ENCODE results near the gene EIF4B. TPM values are rescaled to one million over a fixed set of nuclear protein-coding genes. Genes with fewer than 3 reads are reported as not detected.

EIF4B gene
- total RNA-seq, 1 experiment from 2014 or later = 713 TPM

DNA sequence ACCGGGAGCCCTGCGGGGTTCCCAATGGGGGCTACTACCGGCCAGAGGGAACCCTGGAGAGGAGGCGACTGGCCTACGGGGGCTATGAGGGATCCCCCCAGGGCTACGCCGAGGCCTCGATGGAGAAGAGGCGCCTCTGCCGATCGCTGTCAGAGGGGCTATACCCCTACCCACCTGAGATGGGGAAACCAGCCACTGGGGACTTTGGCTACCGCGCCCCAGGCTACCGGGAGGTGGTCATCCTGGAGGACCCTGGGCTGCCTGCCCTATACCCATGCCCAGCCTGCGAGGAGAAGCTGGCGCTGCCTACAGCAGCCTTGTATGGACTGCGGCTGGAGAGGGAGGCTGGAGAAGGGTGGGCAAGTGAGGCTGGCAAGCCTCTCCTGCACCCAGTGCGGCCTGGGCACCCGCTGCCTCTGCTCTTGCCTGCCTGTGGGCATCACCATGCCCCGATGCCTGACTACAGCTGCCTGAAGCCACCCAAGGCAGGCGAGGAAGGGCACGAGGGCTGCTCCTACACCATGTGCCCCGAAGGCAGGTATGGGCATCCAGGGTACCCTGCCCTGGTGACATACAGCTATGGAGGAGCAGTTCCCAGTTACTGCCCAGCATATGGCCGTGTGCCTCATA lies 53.3 kb downstream of the EIF4B start:
- H2BK5ac ChIP-seq (ENCODE audit: insufficient read length, low read length) = no peak overlapping the region
- H3K56ac ChIP-seq (ENCODE audit: insufficient read length, low read depth, low read length) = no peak overlapping the region
- H2BK15ac ChIP-seq (ENCODE audit: low read depth, low read length) = no peak overlapping the region
- no peaks in the 10 kb centered on the region for H3K79me2 ChIP-seq (ENCODE audit: insufficient read depth, low read length)
- H3K79me1 ChIP-seq (ENCODE audit: insufficient read depth, low read depth, low read length, poor library complexity, severe bottlenecking) = no peaks in the 10 kb centered on the region
- H2BK20ac ChIP-seq (ENCODE audit: low read depth, low read length, poor library complexity, severe bottlenecking) = no peak overlapping the region
- peaks cover 52% of the 10 kb centered on the region for H3K27me3 Mint-ChIP-seq (ENCODE audit: low read depth)
- H3K4ac ChIP-seq (ENCODE audit: low read depth, low read length) = no peak overlapping the region
- no peak overlapping the region for H3K4me2 ChIP-seq (ENCODE audit: insufficient read depth, insufficient read length, low read length)
- peaks cover 0 to 4% (median 0%) of the 10 kb centered on the region in 3 experiments; a peak in 2 of 7 replicates for H3K36me3 Mint-ChIP-seq (ENCODE audit: insufficient read depth in 1 of 3, low read depth in 3 of 3)
- H3K14ac ChIP-seq (ENCODE audit: insufficient read depth, low read length) = no peak overlapping the region; the same call in 1 of the 2 replicates
- no peak overlapping the region for H2AFZ ChIP-seq (ENCODE audit: low read length)
- H3K18ac ChIP-seq (ENCODE audit: insufficient read length, low read depth, low read length) = no peak overlapping the region
- H3K9me3 ChIP-seq (ENCODE audit: control insufficient read depth, low read depth, low read length) = no peaks in the 10 kb centered on the region
- no peaks in the 10 kb centered on the region for H3K4me1 ChIP-seq (ENCODE audit: insufficient read depth, low read length)
- no peak for DNase-seq
- H3T11ph ChIP-seq (ENCODE audit: low read length) = no peak overlapping the region
- no peak overlapping the region for H4K91ac ChIP-seq (ENCODE audit: insufficient read length, low read depth, low read length)
- H3K23me2 ChIP-seq (ENCODE audit: insufficient read length, low read depth, low read length, poor library complexity, severe bottlenecking) = no peaks in the 10 kb centered on the region
- WGBS (ENCODE audit: extremely low coverage, insufficient read length, low lambda C conversion rate) = no CpG with 5 or more reads among the region's 24 CpGs
- H4K5ac ChIP-seq (ENCODE audit: insufficient read length, low read depth, low read length) = no peak overlapping the region
- no peaks in the 10 kb centered on the region for H4K20me1 ChIP-seq (ENCODE audit: control insufficient read depth, insufficient read depth, insufficient read length)
- no peak overlapping the region for H2BK12ac ChIP-seq (ENCODE audit: insufficient read length, low read depth, low read length)
- no peak overlapping the region for H3K9ac ChIP-seq (ENCODE audit: extremely low read depth, insufficient read length, low read length)
- TF ChIP-seq CTCF (conservative IDR thresholded peaks at IDR 0.05) = no peak
- H3K4me3 Mint-ChIP-seq = no peak overlapping the region
- H2AK5ac ChIP-seq (ENCODE audit: insufficient read length, low read length) = no peak overlapping the region
- H3K27me3 ChIP-seq (ENCODE audit: insufficient read depth, low read length) = peaks cover 2% of the 10 kb centered on the region; the same call in 1 of the 2 replicates
- no peaks in the 10 kb centered on the region for H3K9me3 Mint-ChIP-seq
- no peak overlapping the region for H3K27ac Mint-ChIP-seq
- no peak overlapping the region for H4K8ac ChIP-seq (replicated peaks; ENCODE audit: insufficient read length, low read depth, low read length)
- H2BK120ac ChIP-seq (ENCODE audit: low read depth, low read length, poor library complexity, severe bottlenecking) = no peak overlapping the region
- H3K27ac ChIP-seq (ENCODE audit: insufficient read length, low read depth, low read length) = no peak overlapping the region
- H3K23ac ChIP-seq (ENCODE audit: insufficient read length, low read depth, low read length) = no peak overlapping the region
- H3K4me1 Mint-ChIP-seq = peaks cover 6 to 10% of the 10 kb centered on the region in 2 experiments
